GM18505 (cell line): ENCODE results near the gene LY86.

Experiments used
- ATAC-seq: cut with Tn5 transposase; IDR thresholded peaks from one replicate; pipeline ENCODE4 v1.9.1; 2021; ENCODE audit not compliant: unreplicated experiment
- POLR2A ChIP-seq: IDR thresholded peaks from 4 replicates; pipeline ENCODE4 v1.6.1; 2011; ENCODE audit warnings: borderline replicate concordance; ENCODE audit not compliant: insufficient read depth, insufficient read length; ENCODE audit errors: extremely low read depth

The LY86 gene

DNA sequence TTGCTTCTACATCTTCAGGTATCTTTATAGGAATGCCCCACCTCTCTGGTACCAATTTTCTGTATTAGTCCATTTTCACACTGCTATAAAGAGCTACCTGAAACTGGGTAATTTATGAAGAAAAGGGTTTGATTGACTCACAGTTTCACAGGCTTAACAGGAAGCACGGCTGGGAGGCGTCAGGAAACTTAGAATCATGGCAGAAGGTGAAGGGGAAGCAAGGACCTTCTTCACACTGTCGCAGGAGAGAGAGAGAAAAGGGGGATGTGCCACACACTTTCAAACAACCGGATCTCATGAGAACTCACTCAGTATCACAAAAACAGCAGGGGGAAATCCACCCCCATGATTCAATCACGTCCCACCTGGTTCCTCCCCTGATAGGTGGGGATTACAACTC, 24.4 kb upstream of the LY86 start:
- no peak for TF ChIP-seq POLR2A
- ATAC-seq, result no peak

DNA sequence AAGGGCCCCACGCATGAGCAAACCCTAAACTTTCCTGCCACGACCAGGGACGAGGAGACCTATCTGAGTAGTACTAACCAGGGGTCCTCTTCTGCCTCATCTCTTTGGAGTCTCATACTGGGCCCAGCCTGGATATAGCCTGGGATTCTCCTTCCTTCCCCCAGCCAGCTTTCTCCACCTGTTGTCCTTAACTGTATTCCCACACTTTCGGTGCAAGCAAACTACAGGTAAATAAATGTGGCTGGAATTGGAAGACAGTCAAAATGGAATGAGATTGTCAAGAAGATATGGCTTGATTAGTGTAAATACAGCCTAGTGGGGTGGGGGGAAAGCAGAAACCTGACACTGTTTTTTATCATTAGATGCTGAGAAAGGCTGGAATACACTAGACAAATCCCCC, 23.5 kb upstream of the LY86 start:
- TF ChIP-seq POLR2A, result no peak
- ATAC-seq, result no peak

DNA sequence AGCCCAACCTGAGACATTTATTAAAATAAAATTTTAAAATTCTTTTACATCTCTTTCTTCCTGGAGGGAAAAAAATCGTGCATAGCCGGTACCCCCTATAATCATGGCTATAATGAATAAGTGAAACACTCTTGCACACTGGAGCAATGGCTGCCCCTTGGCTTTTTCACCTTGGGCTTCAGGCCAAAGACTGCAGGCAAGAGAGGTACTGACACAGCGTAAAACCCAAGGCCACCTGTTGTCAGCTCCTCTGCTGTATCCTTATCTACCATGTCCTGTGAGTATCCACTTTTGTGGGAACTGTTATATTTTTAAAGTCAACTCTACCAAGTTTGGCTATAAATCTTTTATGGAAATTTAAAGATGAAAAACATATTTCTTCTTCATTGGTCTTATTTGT, 23.0 kb upstream of the LY86 start:
- TF ChIP-seq POLR2A, result no peak
- no peak for ATAC-seq

DNA sequence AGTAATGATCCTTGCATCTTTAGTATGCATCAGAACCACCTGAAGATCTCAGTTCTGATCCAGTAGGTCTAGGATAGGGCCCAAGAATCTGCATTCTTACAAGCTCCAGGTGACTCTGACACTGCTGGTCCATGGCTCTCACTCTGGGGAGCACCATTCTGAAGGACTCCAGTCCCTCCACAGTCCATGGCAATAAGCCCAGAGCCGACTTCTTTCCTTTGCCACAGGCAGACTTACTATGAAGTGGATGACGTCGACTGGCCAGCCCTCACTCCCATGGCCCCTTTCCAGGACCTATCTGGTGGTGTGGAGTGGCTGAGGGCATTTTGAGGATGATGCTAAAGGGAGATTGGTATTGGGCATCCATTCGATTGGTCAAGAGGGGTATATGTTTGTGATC, 21.8 kb upstream of the LY86 start:
- TF ChIP-seq POLR2A, result no peak
- ATAC-seq, result no peak

DNA sequence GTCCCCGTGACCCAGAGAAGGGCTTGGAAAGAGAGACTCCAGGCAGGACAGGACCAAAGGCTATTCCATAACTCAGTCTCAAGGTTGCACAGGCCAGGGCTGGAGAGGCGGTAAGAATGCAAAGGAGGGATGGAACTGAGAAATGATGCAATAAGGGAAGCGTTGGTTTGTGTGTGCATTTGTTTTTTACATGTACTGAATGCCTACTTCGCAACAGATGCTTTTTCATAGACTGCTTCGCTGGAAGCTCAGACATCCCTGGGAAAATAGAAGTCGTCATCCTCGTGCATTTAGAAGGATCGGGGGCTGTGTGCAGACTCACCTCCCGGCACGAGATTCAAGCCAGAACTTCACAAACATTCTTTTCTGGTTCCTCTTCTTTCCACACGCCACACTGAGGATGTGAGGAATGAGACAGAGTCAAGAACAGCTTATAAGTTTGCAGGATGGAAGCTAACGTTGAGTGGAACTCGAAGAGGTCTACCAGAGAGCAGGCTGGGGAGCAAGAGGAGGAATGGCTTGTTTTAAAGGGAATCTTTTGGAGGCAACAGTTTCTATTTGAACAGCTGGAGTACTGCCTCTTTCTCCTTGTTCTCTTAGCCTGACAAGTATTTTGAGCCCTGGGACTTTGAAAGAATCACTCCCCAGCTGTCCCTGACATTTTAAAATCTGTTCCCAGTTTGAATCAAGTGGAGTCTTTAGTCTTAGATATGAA, 19.3 kb upstream of the LY86 start:
- no peak for ATAC-seq
- TF ChIP-seq POLR2A, result no peak

DNA sequence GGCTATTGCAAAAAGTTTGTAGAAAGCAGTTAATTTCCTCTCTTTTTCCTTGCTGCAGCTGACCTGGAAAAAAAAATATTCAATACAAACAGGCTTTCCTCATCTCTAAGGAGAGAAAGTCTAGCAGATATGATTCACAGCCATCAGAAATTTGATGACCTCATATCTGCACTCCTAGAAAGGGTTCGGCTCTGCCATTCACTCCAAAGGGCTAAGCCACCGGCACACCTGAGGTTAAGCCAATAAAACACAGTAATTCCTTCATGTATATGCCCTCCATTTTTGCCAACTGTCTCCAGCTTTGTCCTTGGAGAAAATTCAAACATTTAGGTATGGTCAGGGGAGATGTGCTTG, 18.7 kb upstream of the LY86 start:
- ATAC-seq, result no peak
- no peak for TF ChIP-seq POLR2A

DNA sequence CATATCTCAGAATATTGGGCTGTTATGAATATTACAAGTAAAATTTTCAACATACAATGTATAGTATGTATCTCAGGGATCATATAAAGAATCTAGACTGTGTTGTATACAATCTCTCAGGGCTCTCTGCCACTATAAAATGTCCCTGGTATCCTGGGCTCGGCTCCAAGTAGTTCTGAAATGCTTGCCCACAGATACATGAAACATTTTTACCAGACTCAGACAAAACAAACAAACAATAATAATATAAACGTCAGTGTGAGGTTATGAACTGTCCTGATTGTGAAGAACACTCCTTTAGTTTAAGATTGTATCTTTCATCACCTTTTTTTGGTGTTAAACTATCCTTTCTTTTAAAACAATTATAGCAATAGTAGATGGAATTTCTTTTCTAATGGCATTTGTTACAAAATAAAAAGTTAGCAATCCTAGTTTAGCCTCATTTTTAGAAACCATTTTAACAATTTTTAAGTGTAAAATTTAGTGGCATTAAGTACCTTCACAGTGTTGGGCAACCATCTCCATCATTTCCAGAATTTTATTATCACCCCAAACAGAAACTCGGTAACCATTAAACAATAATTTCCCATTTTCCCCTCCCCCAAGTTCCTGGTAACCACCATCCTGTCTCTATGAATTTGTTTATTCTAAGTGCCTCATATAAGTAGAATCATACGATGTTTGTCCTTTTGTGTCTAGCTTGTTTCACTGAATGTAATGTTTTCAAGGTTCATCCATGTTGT, 17.4 kb upstream of the LY86 start:
- no peak for ATAC-seq
- no peak for TF ChIP-seq POLR2A

DNA sequence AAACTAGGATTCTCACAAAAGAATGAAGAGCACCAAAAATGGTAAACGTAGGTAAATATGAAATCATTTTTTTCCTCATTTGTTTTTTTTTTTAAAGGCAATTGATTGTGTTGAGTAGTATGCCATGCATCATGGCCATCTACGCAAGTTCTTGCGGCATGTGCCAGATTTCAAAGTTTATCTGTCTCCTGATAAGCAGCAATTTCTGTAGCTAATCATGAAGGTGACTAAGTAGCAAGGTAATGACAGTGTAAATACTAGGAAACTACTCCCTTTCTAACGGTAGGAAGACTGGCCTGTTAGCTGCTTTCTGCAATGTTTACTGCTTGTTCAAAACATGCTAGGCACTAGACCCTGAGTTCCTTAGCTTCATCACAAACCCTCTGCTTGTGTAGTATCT, 13.4 kb upstream of the LY86 start:
- ATAC-seq, result no peak
- no peak for TF ChIP-seq POLR2A

DNA sequence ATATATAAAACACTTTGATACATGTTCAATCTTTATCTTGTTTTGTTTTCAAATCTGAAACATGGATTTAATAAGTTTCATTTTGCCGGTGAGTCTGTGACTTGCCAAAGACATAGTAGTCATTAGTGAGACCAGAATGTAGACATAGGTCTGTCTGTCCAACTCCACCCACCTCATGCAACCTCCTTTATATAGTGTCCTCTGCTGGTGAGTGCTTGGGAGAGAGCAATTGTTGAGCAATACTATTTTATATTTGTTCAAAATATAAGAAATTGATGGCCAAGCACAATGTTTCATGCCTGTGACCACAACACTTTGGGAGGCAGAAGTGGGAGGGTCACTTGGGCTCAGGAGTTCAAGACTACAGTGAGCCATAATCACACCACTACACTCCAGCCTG, 10.8 kb upstream of the LY86 start:
- ATAC-seq, result no peak
- no peak for TF ChIP-seq POLR2A

DNA sequence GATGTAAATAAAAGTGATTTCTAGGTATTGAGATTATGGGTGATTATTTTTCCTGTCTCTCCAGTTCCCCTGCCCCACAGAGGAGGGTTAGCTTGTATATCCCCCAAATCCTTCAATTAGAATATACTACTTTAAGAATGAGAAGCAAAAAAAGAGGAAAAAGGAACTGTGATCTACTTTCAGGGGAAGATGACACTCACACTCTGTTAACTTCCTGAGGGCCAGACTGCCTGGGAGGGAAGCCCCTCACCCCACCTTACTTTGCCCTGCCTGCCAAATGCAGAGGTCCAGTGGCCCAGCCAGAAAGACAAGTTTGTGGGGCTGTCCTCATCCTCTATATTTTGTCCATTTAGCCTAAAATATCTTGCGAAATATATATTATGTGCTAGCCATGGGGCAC, 9.2 kb upstream of the LY86 start:
- no peak for TF ChIP-seq POLR2A
- no peak for ATAC-seq

DNA sequence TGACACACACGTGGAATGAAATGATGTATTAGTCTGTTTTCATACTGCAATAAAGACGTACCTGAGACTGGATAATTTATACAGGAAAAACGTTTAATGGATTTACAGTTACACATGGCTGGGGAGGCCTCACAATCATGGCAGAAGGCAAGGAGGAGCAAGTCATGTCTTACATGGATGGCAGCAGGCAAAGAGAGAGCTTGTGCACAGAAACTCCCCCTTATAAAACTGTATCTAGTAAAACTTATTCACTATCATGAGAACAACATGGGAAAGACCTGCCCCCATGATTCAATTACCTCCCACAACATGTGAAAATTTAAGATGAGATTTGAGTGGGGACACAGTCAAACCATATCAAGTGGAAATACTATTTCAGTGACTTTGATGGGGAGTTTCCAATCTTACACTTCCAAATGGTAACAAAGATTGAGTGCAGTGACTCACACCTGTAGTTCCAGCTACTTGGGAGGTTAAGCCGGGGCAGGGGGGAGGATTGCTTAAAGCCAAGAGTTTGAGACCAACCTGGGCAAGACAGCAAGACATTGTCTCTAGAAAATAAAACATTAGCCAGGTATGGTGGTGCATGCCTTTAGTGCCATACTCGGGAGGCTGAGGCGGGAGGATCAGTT, 8.2 kb upstream of the LY86 start:
- ATAC-seq, result no peak

DNA sequence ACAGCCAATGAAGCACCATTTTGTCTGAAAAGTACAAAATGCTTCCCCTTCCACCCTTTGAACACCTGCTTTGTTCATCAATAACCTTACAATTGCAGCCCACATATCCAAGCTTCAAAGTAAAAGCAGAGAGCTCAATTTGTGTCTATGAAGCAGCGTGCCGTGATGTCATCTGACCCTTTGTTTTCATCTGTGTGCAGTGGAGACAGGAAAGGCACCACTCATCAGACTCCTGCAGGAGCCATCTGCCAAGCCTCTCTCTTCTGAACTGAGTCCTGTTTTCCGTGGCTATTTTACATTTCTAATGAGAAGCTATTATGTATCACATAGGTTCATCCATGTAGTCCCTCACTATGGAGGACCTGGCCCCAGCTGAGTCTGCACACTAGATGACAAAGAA, 7.5 kb upstream of the LY86 start:
- ATAC-seq, result no peak
- TF ChIP-seq POLR2A, result no peak

More for the DNA sequence above, 8.2 kb upstream of the LY86 start:
- TF ChIP-seq POLR2A, result no peak

DNA sequence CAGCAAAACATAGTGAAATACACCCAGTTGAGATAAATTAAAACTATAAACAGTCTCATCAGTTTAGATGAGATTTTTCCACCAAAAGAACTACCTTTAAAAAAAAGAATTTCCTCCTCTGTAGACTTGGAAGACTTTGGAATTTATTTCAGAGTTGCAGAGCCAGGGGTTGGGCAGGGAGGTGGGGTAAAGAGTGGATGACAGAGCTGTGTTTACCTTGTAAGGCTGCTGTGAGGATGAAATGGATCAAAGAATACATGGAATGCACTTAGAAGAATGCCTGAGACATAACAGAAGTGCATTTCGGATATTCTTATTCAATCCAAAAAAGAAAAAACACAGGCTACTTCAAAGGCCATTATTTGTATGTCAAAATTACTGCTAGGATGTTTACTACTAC, 6.4 kb upstream of the LY86 start:
- no peak for ATAC-seq

DNA sequence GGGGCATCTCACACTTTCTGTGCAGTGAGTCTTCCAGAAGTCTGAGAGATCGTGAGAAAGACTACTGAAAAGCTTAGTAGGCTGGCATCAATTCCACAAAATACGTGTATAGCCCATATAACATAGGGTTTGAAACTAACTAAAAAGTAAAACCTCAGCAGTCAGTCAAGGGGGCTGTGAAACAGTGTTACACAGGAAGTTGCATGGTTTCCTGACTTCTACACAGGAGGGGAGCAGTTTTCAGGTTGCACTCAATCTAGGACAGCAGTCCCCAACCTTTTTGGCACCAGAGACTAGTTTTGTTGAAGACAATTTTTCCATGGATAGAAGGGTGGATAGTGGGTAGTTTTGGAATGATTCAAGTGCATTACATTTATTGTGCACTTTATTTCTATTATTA, 4.7 kb upstream of the LY86 start:
- ATAC-seq, result no peak
- no peak for TF ChIP-seq POLR2A

More for the DNA sequence above, 6.4 kb upstream of the LY86 start:
- no peak for TF ChIP-seq POLR2A

DNA sequence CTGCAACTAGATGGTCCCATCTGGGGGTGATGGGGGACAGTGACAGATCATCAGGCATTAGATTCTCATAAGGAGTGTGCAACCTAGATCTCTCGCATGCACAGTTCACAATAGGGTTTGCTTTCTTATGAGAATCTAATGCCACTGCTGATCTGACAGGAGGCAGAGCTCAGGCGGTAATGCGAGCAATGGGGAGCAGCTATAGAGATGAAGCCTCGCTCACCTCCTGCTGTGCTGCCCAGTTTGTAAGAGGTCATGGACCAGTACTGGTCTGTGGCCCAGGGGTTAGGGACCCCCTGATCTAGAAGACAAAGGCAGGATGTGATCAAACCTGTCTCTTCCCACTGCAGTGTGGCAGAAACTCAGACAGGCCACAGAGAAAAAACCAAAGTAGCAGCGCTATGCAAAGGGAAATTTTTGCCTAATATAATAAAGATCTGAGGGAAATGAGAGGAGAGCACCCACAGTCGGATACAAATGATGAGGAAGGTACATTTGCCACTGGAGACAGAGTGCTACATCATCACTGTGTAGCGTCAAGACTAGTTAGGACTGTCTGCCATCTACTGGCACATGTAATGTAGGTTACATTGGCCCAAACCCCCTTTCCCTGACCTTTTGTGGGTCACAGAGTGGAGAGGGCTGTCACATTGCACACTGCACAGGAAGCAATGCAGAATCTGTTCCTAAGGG, 4.1 kb upstream of the LY86 start:
- ATAC-seq, result no peak
- TF ChIP-seq POLR2A, result no peak

DNA sequence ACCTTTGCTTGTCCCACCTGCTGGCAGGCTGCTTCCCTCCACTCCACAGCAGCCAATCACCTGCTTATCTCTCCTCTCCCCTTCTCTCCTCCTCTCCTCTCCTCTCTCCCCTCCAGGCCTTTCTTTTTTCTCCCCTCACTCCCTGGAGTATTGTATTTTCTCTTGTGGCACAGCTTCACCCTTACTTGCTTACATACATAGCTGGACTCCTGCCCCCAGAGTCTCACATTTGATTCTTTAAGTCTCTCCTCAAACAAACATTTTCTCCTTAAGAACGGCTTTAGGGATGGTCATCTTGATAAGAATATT, 3.6 kb upstream of the LY86 start:
- no peak for TF ChIP-seq POLR2A
- ATAC-seq, result no peak
